Breast epithelium (tissue), 4 donors: ENCODE results near the gene C2CD3. TPM values are rescaled to one million over a fixed set of nuclear protein-coding genes. Genes with fewer than 3 reads are reported as not detected.

Source experiments
- DNase-seq, 2 donors: peaks; one replicate each; pipeline ENCODE4 v3.0.0-alpha.2; 2019; ENCODE audit warnings: low spot score in 2 of 2
- H3K27ac ChIP-seq, 2 donors: fragments of 200-600 bp; sonication (generic) in 1 of 2; one replicate each; pipeline ENCODE4 v1.5.1; 2016 to 2019; ENCODE audit warnings: mild to moderate bottlenecking in 1 of 2
- H3K27me3 ChIP-seq, 2 donors: fragments of 200-600 bp; sonication (generic) in 1 of 2; one replicate each; pipeline versions ENCODE4 v1.5.1 to v1.6.0; 2017 to 2019; ENCODE audit warnings: control low read depth in 1 of 2, mild to moderate bottlenecking in 1 of 2
- H3K36me3 ChIP-seq: fragments of 200-600 bp; one replicate; pipeline ENCODE4 v1.5.1; 2019
- H3K4me1 ChIP-seq, 2 donors: fragments of 200-600 bp; sonication (generic); one replicate each; pipeline ENCODE4 v1.5.1; 2016 to 2019; ENCODE audit warnings: control low read depth in 1 of 2
- H3K4me3 ChIP-seq, 3 donors: fragments of 200-600 bp; sonication (generic); 1 replicate in 2 of 3; 2 replicates in 1 of 3; pipeline ENCODE4 v1.5.1; 2016 to 2019; ENCODE audit warnings: mild to moderate bottlenecking in 3 of 3, moderate library complexity in 2 of 3
- H3K9me3 ChIP-seq, 2 donors: fragments of 200-600 bp; sonication (generic) in 1 of 2; one replicate each; pipeline ENCODE4 v1.5.1; 2016 to 2019; ENCODE audit warnings: control low read depth in 1 of 2
- POLR2A ChIP-seq: fragments of 450-650 bp; IDR thresholded peaks from one replicate; pipeline ENCODE4 v1.6.1; 2016; ENCODE audit warnings: antibody characterized with exemption, mild to moderate bottlenecking, moderate library complexity
- POLR2AphosphoS5 ChIP-seq, 3 donors: sonication (generic); formaldehyde crosslinking; IDR thresholded peaks; one replicate each; pipeline ENCODE4 v1.6.1; 2017; ENCODE audit warnings: antibody characterized with exemption in 3 of 3
- intact Hi-C: fragments of 100-400 bp; cut with DNase I; formaldehyde crosslinking; loops from one replicate; pipeline ENCODE4 v1.15.1; 2023; ENCODE audit warnings: low total_unique reads
- total RNA-seq, 3 donors: library from RNA; depleted of rRNA; stranded (reverse); fragments of >200 nt; gene quantifications; one replicate each; pipeline ENCODE4 v1.1.0, GENCODE V29; 2016
- TF ChIP-seq, protein P1 (sequence below), 3 donors: fragments of 450-650 bp; IDR thresholded peaks; one replicate each; pipeline ENCODE4 v1.5.1; 2016 to 2017; ENCODE audit warnings: antibody characterized with exemption in 3 of 3, mild to moderate bottlenecking in 3 of 3, moderate library complexity in 3 of 3

Gene C2CD3
- total RNA-seq, 3 donors from 2014 or later = 17.4 to 44.5 (median 37.4) TPM

DNA sequence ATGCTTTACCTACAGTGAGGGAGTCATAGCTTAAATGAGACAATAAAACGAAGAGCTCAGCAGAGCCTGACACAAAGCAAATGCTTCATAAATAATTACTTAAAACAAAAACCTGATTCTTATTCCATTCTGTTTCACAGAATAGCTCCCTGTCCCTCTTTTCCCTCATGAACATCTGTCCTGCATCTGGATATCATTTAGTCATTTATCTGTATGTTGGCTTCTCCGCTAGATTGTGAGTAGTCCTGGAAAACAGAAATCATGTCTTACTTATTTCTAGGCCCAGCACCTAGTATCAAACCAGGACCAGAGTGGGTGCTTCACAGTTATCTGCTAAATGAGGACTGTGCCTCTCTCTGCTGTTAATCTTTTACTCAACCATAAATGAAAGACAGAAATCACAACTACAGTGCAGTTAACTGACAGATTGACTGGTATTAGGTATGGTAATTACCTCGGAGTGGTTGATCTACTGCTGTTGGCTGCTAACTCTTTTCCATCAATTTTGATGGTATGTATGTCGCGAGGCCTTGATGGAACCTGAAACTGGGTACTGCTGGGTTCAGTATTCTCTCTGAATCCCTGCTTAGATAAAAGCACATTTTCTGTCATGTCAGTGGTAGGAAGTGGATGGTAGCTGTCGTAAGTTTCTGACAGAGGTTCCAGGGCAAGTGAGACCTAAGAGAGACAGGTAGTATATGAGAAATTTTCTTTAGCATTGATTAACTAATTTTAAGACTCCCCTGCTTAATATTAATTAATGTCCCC lies 31.5 kb downstream of the C2CD3 start:
- peak overlapping the region; percentile 68 to 90 for H3K27ac ChIP-seq
- intact Hi-C loops = no loop called here
- no peak for DNase-seq
- peaks cover 0 to 7% of the 10 kb centered on the region in 2 donors for H3K4me1 ChIP-seq
- H3K9me3 ChIP-seq = no peaks in the 10 kb centered on the region
- no peak overlapping the region for H3K4me3 ChIP-seq
- TF ChIP-seq, protein P1, sequence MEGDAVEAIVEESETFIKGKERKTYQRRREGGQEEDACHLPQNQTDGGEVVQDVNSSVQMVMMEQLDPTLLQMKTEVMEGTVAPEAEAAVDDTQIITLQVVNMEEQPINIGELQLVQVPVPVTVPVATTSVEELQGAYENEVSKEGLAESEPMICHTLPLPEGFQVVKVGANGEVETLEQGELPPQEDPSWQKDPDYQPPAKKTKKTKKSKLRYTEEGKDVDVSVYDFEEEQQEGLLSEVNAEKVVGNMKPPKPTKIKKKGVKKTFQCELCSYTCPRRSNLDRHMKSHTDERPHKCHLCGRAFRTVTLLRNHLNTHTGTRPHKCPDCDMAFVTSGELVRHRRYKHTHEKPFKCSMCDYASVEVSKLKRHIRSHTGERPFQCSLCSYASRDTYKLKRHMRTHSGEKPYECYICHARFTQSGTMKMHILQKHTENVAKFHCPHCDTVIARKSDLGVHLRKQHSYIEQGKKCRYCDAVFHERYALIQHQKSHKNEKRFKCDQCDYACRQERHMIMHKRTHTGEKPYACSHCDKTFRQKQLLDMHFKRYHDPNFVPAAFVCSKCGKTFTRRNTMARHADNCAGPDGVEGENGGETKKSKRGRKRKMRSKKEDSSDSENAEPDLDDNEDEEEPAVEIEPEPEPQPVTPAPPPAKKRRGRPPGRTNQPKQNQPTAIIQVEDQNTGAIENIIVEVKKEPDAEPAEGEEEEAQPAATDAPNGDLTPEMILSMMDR (IDR thresholded peaks at IDR 0.05) = no peak
- TF ChIP-seq POLR2A (no peak), POLR2AphosphoS5 (IDR thresholded peaks at IDR 0.05) (no peak)
- H3K27me3 ChIP-seq = no peaks in the 10 kb centered on the region
- H3K36me3 ChIP-seq = no peaks in the 10 kb centered on the region

DNA sequence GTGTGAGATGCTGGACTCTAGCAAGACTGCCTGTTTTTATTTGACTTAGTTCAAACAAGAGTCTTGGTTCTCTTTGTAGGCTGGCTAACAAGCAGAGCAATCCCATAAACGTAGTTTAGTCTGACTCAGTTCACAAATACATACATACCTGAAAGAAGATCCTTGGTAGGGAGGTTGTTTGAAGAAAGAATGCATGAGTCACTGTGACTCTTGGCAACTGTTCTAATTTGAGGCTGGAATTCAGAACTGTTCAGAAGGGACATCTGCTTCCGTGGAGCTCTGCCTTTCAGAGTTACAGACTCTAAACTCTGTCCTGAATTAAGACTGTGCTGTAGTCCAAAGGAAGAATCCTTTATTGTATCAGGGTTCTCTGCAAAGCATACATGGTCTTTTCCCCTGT lies 32.2 kb downstream of the C2CD3 start:
- H3K4me1 ChIP-seq = peaks cover 0 to 7% of the 10 kb centered on the region in 2 donors
- no peaks in the 10 kb centered on the region for H3K36me3 ChIP-seq
- H3K4me3 ChIP-seq = no peak overlapping the region
- TF ChIP-seq POLR2A (no peak), POLR2AphosphoS5 (IDR thresholded peaks at IDR 0.05) (no peak)
- TF ChIP-seq, protein P1 (IDR thresholded peaks at IDR 0.05) = no peak
- intact Hi-C loops = no loop called here
- H3K9me3 ChIP-seq = no peaks in the 10 kb centered on the region
- peak overlapping the region; percentile 68 to 90 for H3K27ac ChIP-seq
- DNase-seq = peak in 1 of 2 donors; percentile 38
- H3K27me3 ChIP-seq = no peaks in the 10 kb centered on the region

DNA sequence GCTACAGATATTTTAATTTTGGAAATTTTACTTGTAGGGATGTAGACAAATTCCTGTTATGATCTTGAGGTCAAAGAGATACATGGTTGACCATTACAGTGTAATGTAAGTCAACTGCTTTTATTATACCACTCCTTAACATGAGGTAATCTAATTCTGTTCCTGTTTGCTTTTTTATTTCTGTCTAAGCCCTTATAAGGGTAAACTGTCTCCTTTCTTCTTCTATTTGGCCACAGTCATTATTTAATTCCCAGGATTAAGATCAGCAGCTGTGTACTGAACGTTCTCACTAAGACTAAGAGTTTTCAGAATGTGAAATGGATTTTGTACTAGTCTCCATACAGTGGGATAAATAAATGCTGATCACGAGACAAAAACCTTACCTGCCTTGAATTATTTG lies 32.8 kb downstream of the C2CD3 start:
- peaks cover 0 to 7% of the 10 kb centered on the region in 2 donors for H3K4me1 ChIP-seq
- H3K36me3 ChIP-seq = no peaks in the 10 kb centered on the region
- no peak for DNase-seq
- no peaks in the 10 kb centered on the region for H3K9me3 ChIP-seq
- H3K27ac ChIP-seq = peak overlapping the region; percentile 68 to 90
- intact Hi-C loops = no loop called here
- TF ChIP-seq POLR2A (no peak), POLR2AphosphoS5 (IDR thresholded peaks at IDR 0.05) (no peak)
- TF ChIP-seq, protein P1 (IDR thresholded peaks at IDR 0.05) = no peak
- H3K4me3 ChIP-seq = no peak overlapping the region
- H3K27me3 ChIP-seq = no peaks in the 10 kb centered on the region

DNA sequence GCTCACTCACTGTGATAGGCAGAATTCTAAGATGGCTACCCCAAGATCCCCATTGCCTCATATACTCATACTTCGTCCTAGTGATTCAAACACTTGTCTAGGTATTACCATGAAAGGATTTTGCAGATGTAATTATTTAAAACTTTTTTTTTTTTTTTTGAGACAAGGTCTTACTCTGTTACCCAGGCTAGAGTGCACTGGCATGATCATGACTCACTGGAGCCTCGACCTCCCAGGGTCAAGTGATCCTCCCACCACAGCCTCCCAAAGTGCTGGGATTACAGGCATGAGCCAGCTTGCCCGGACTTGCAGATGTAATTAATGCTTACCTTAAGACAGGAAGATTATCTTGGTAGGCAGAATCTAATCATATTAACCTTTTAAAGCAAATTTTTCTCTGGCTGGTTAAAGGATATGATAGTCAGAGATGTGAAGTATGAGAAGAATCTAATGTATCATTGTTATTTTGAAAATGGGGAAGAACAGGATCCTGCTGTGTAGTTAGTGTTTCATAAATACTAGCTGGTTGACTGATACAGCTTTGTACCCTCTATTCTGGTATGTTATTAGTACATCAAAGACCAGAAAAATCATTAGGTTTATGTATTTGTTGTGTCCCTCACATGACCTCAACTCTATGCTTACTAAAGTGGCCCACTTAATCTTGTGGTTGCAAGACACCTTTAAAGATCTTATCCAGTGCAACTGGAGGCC lies 35.5 kb downstream of the C2CD3 start:
- intact Hi-C loops = no loop called here
- H3K4me3 ChIP-seq = no peak overlapping the region
- TF ChIP-seq POLR2A = no peak
- TF ChIP-seq, protein P1 (IDR thresholded peaks at IDR 0.05) = no peak
- no peak for TF ChIP-seq POLR2AphosphoS5 (IDR thresholded peaks at IDR 0.05)
- H3K36me3 ChIP-seq = no peaks in the 10 kb centered on the region
- no peaks in the 10 kb centered on the region for H3K9me3 ChIP-seq
- no peak for DNase-seq
- no peak overlapping the region for H3K27ac ChIP-seq
- H3K4me1 ChIP-seq = no peaks in the 10 kb centered on the region
- no peaks in the 10 kb centered on the region for H3K27me3 ChIP-seq

DNA sequence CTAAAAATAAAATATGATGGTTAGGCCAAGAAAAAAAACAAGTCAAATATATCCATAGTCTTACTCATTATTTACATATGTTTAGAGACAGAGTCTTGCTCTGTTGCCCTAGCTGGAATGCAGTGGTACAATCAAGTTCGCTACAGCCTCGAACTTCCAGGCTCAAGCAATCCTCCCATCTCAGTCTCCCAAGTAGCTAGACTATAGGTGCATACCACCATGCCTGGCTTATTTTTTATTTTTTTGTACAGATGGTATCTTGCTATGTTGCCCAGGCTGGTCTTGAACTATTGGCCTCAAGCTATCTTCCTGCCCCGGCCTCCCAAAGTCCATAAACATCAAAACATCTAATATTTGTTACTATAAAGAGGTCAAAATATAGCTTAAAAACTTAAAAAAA lies 36.1 kb downstream of the C2CD3 start:
- no peak for DNase-seq
- Histone ChIP-seq H3K9me3 (no peaks in the 10 kb centered on the region), H3K36me3 (no peaks in the 10 kb centered on the region), H3K4me3 (no peak overlapping the region), H3K4me1 (no peaks in the 10 kb centered on the region), H3K27me3 (no peaks in the 10 kb centered on the region), H3K27ac (no peak overlapping the region)
- intact Hi-C loops = no loop called here
- TF ChIP-seq, protein P1 (IDR thresholded peaks at IDR 0.05) = no peak
- TF ChIP-seq POLR2AphosphoS5 (IDR thresholded peaks at IDR 0.05) = no peak
- no peak for TF ChIP-seq POLR2A
